Fibroblast of the aortic adventitia (primary cell): ENCODE results near the gene TOLLIP. TPM values are rescaled to one million over a fixed set of nuclear protein-coding genes. Genes with fewer than 3 reads are reported as not detected.

Experiments
- DNase-seq: peaks from one replicate; pipeline ENCODE4 v3.0.0-alpha.2; 2010; ENCODE audit warnings: low read depth
- H3K4me3 ChIP-seq: 2 replicates; pipeline ENCODE4 v1.5.1; 2011; ENCODE audit warnings: low read depth, mild to moderate bottlenecking, control low read depth, low read length, moderate library complexity
- total RNA-seq: library from RNA; depleted of rRNA; stranded (reverse); fragments of >200 nt; gene quantifications from 2 replicates; pipeline ENCODE4 v1.2.3, GENCODE V29; 2012; ENCODE audit warnings: low replicate concordance
- TF ChIP-seq, protein P1 (sequence below): IDR thresholded peaks from 2 replicates; pipeline ENCODE4 v1.5.1; 2011; ENCODE audit warnings: mild to moderate bottlenecking, low read length, control low read depth, inconsistent platforms; ENCODE audit not compliant: insufficient read depth

The TOLLIP gene
- total RNA-seq, 1 donor = 25.4 TPM

DNA sequence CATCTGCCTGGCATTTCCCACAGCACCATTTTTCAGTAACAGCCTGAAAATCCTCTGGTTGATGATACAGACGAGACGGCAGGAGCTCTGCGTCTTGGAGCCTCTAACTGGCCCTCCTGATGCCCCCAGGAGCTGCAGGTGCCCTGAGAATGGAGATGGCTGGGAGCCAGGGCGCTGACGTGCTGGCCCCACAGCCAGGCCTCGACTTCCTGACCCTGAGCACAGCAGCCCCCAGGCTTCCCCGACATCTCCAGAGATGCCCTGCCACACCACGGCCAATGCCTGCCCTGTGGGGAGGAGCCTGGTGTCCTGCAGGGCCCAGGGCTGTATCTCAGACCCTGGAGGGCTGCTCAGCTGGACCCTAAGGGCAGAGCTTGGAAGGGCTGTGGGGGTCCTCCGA, 21.5 kb downstream of the TOLLIP start:
- no peak for DNase-seq
- H3K4me3 ChIP-seq = no peak overlapping the region
- TF ChIP-seq, protein P1, sequence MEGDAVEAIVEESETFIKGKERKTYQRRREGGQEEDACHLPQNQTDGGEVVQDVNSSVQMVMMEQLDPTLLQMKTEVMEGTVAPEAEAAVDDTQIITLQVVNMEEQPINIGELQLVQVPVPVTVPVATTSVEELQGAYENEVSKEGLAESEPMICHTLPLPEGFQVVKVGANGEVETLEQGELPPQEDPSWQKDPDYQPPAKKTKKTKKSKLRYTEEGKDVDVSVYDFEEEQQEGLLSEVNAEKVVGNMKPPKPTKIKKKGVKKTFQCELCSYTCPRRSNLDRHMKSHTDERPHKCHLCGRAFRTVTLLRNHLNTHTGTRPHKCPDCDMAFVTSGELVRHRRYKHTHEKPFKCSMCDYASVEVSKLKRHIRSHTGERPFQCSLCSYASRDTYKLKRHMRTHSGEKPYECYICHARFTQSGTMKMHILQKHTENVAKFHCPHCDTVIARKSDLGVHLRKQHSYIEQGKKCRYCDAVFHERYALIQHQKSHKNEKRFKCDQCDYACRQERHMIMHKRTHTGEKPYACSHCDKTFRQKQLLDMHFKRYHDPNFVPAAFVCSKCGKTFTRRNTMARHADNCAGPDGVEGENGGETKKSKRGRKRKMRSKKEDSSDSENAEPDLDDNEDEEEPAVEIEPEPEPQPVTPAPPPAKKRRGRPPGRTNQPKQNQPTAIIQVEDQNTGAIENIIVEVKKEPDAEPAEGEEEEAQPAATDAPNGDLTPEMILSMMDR = no peak

- H3K4me3 ChIP-seq = no peak overlapping the region
- TF ChIP-seq, protein P1 = no peak
- DNase-seq = no peak
Measured at GRCh38 chr11:1285876-1286275, 23.6 kb downstream of the TOLLIP start.

- no peak for DNase-seq
- TF ChIP-seq, protein P1 = no peak
- no peak overlapping the region for H3K4me3 ChIP-seq
Measured at GRCh38 chr11:1285316-1285744, 24.1 kb downstream of the TOLLIP start.

GRCh38 chr11:1283906-1284305, 25.5 kb downstream of the TOLLIP start:
- DNase-seq = no peak
- TF ChIP-seq, protein P1 = no peak
- H3K4me3 ChIP-seq = no peak overlapping the region

GRCh38 chr11:1283091-1283511, 26.3 kb downstream of the TOLLIP start:
- no peak for DNase-seq

DNA sequence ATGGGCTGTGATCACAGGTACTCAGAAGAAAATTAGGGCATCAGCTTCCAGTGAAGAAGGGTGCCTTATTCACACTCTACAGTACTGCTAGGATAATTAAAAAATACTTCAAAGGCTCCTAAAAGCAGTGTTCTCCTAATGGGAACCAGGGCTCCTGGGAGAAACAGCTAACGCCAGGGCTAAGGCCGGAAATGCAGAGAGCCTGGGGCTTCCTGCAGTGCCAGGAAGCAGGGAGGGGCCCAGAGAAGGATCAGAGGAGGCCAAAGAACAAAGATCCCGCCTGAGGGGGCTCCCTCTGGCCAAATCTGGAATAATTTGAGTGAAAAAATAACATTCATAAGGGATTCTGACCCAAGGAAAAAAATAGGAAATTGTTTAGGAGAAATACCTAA, 27.5 kb downstream of the TOLLIP start:
- DNase-seq = no peak

More at GRCh38 chr11:1283091-1283511, 26.3 kb downstream of the TOLLIP start:
- H3K4me3 ChIP-seq = no peak overlapping the region
- TF ChIP-seq, protein P1 = no peak

More for the DNA sequence above, 27.5 kb downstream of the TOLLIP start:
- TF ChIP-seq, protein P1 = no peak
- no peak overlapping the region for H3K4me3 ChIP-seq
